Measurements from ENCODE around the gene ASIC2. TPM values are rescaled to one million over a fixed set of nuclear protein-coding genes. Genes with fewer than 3 reads are reported as not detected.

The ASIC2 gene
- total RNA-seq, 1 experiment from 2014 or later: 0.74 TPM

DNA sequence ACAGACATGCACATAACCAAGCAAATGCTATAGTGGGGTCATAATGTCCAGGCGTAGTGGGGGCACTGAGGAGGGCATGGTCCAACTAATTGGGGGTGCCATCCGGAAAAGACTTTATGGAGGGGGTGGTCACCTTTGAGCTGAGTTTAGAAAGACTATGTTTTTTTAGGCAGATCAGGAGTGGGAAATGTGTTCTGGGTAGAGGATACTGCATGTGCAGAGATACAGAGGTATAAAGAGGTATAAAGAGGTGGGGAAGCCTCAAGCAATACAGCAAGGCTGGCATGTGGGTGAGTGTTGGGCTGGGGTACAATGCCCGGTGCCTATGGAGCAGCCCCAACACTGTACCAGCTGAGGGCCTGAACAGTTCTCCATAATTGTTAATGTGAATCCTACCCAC, 248.3 kb downstream of the ASIC2 start:
- H3K4me1 Mint-ChIP-seq: no peaks in the 10 kb centered on the region
- H2BK120ac ChIP-seq (ENCODE audit: low read depth, low read length, poor library complexity, severe bottlenecking): no peak overlapping the region
- no peak overlapping the region for H3K18ac ChIP-seq (ENCODE audit: insufficient read length, low read depth, low read length)
- H3K79me1 ChIP-seq (ENCODE audit: insufficient read depth, low read depth, low read length, poor library complexity, severe bottlenecking): no peaks in the 10 kb centered on the region
- no peak overlapping the region for H2AFZ ChIP-seq (ENCODE audit: low read length)
- H3K27me3 Mint-ChIP-seq (ENCODE audit: low read depth): peaks cover 17% of the 10 kb centered on the region
- no peak overlapping the region for H4K8ac ChIP-seq (replicated peaks; ENCODE audit: insufficient read length, low read depth, low read length)
- H4K5ac ChIP-seq (ENCODE audit: insufficient read length, low read depth, low read length): no peak overlapping the region
- no peak overlapping the region for H3K9ac ChIP-seq (ENCODE audit: extremely low read depth, insufficient read length, low read length)
- no peaks in the 10 kb centered on the region for H3K4me1 ChIP-seq (ENCODE audit: insufficient read depth, low read length)
- no peak overlapping the region for H3K14ac ChIP-seq (ENCODE audit: insufficient read depth, low read length)
- TF ChIP-seq, protein P1, sequence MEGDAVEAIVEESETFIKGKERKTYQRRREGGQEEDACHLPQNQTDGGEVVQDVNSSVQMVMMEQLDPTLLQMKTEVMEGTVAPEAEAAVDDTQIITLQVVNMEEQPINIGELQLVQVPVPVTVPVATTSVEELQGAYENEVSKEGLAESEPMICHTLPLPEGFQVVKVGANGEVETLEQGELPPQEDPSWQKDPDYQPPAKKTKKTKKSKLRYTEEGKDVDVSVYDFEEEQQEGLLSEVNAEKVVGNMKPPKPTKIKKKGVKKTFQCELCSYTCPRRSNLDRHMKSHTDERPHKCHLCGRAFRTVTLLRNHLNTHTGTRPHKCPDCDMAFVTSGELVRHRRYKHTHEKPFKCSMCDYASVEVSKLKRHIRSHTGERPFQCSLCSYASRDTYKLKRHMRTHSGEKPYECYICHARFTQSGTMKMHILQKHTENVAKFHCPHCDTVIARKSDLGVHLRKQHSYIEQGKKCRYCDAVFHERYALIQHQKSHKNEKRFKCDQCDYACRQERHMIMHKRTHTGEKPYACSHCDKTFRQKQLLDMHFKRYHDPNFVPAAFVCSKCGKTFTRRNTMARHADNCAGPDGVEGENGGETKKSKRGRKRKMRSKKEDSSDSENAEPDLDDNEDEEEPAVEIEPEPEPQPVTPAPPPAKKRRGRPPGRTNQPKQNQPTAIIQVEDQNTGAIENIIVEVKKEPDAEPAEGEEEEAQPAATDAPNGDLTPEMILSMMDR (conservative IDR thresholded peaks at IDR 0.05): no peak
- H3T11ph ChIP-seq (ENCODE audit: low read length): no peak overlapping the region
- no peak overlapping the region for H2BK12ac ChIP-seq (ENCODE audit: insufficient read length, low read depth, low read length)
- H3K9me3 ChIP-seq (ENCODE audit: control insufficient read depth, low read depth, low read length): no peaks in the 10 kb centered on the region
- H3K4ac ChIP-seq (ENCODE audit: low read depth, low read length): no peak overlapping the region
- 0 out of 7 replicates have a peak overlapping the region, but pooled peaks of 1 of the 3 experiments have one; percentile 8 for H3K27ac Mint-ChIP-seq
- no peaks in the 10 kb centered on the region for H3K79me2 ChIP-seq (ENCODE audit: insufficient read depth, low read length)
- WGBS (ENCODE audit: extremely low coverage, insufficient read length, low lambda C conversion rate): no CpG with 5 or more reads among the region's 3 CpGs
- no peak overlapping the region for H3K23ac ChIP-seq (ENCODE audit: insufficient read length, low read depth, low read length)
- H2BK5ac ChIP-seq (ENCODE audit: insufficient read length, low read length): no peak overlapping the region
- H3K9me3 Mint-ChIP-seq: no peaks in the 10 kb centered on the region
- H3K23me2 ChIP-seq (ENCODE audit: insufficient read length, low read depth, low read length, poor library complexity, severe bottlenecking): no peaks in the 10 kb centered on the region
- H3K4me3 Mint-ChIP-seq: no peak overlapping the region
- H2BK20ac ChIP-seq (ENCODE audit: low read depth, low read length, poor library complexity, severe bottlenecking): no peak overlapping the region
- H3K27ac ChIP-seq (ENCODE audit: insufficient read length, low read depth, low read length): no peak overlapping the region
- H2AK5ac ChIP-seq (ENCODE audit: insufficient read length, low read length): no peak overlapping the region
- H3K36me3 Mint-ChIP-seq (ENCODE audit: insufficient read depth in 1 of 3, low read depth in 3 of 3): no peaks in the 10 kb centered on the region
- H3K27me3 ChIP-seq (ENCODE audit: insufficient read depth, low read length): no peaks in the 10 kb centered on the region
- H2BK15ac ChIP-seq (ENCODE audit: low read depth, low read length): no peak overlapping the region
- no peak overlapping the region for H4K91ac ChIP-seq (ENCODE audit: insufficient read length, low read depth, low read length)
- no peak overlapping the region for H3K56ac ChIP-seq (ENCODE audit: insufficient read length, low read depth, low read length)
- H3K4me2 ChIP-seq (ENCODE audit: insufficient read depth, insufficient read length, low read length): no peak overlapping the region
- no peak for DNase-seq
- no peaks in the 10 kb centered on the region for H4K20me1 ChIP-seq (ENCODE audit: control insufficient read depth, insufficient read depth, insufficient read length)

Measured in H9 (cell line).